Hypothalamus (tissue), 51 donors: ENCODE measurements around the gene ETDC.
A peak's percentile ranks its signal among the peaks of the same experiment; 100 is the strongest.
"Not testable (repeated sequence)": the region's sequence is repeated elsewhere in the genome, so short reads cannot be mapped to it uniquely, and the experiment has no call there.

Experiments
- DNase-seq, 51 donors: peaks; one replicate each; lab custom pipeline; 2025; lab: John Stamatoyannopoulos, UW

Gene ETDC

GRCh38 chrX:135309430-135309923, at the start of gene ETDC:
TSS of gene ETDC (plus strand) at chrX:135309480. CDS start at chrX:135309480, 0 bp downstream.
- no peak for DNase-seq

DNA sequence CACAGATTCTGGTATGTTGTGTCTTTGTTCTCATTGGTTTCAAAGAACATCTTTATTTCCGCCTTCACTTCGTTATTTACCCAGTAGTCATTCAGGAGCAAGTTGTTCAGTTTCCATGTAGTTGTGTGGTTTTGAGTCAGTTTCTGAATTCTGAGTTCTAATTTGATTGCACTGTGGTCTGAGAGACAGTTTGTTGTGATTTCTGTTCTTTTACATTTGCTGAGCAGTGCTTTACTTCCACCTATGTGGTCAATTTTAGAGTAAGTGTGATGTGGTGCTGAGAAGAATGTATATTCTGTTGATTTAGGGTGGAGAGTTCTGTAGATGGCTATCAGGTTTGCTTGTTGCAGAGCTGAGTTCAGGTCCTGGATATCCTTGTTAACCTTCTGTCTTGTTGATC, 48.3 kb upstream of the ETDC start:
- not testable (repeated sequence) for DNase-seq

DNA sequence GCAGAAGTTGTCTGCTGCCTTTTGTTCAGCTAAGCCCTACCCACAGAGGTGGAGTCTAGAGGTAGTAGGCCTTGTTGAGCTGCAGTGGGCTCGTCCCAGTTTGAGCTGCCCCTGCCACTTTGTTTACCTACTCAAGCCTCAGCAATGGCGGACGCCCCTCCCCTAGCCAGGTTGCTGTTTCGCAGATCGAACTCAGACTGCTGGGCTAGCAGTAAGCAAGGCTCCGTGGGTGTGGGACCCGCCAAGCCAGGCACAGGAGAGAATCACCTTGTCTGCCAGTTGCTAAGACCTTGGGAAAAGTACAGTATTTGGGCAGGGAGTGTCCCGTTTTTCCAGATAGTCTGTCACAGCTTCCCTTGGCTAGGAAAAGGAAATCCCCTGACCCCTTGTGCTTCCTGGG, 45.9 kb upstream of the ETDC start:
- not testable (repeated sequence) for DNase-seq

- no peak for DNase-seq
Observed at GRCh38 chrX:135264206-135264605, 45.1 kb upstream of the ETDC start.

DNA sequence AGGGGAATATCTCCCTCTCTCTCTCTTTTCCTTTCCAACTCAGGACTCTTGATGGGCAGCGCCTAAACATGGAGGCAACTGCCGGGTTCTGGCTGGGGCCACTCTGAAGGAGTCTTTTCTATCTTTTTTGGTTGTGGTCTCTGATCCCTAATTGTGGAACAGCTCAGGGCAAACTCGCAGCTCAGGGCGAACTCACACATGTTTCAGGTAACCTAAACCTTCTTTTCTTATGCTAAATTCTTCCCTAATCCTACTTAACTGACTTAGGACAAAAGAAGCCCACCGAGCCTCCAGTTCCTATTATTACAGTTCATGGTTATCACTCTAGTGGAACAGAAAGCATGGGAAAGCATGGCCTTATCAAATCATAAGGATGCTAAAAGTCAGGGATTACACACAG, 36.1 kb upstream of the ETDC start:
- DNase-seq: no peak

DNA sequence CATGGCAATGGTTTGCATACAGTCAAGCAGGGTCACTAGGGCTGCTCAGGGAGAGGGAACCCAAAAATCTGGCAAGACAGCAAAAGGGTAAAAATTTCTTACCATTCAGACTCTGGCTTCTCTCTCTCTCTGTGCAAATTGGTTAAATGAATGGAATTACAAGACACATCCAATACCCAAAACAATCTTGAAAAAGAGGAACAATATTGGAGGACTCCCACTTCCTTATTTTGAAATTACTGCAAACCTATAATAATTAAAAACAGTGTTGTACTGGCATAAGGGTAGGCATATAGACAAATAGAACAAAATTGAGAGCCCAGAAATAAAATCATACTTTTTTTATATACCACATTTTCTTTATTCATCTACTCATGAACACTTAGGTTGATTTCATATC, 33.3 kb upstream of the ETDC start:
- DNase-seq: no peak

DNA sequence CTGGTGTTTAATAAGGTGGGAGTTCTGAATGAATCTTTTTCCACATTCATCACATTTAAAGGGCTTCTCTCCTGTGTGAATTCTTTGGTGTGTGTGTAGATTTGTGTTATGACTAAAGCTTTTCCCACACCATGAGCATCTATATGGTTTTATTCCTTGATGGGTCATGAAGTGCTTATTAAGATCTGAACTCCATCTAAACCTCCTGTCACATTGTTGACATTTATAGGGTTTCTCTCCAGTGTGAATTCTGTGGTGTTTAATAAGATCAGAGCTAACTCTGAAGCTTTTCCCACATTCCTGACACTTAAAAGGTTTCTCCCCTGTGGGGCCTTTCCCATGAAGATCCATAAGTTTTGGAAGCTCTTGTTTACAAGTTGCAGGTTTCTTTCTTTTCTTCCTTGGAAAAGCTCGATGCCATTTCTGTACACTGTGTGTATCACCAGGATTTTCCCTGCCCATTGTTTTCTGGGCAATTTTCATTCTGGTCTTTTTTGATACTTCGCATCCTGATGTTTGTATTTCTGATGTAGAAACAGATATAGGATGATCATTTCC, 21.9 kb upstream of the ETDC start:
- no peak for DNase-seq

GRCh38 chrX:135295238-135295943, 13.9 kb upstream of the ETDC start:
- peak in 43 of 51 donors; percentile 0 to 49 (median 13) for DNase-seq

DNA sequence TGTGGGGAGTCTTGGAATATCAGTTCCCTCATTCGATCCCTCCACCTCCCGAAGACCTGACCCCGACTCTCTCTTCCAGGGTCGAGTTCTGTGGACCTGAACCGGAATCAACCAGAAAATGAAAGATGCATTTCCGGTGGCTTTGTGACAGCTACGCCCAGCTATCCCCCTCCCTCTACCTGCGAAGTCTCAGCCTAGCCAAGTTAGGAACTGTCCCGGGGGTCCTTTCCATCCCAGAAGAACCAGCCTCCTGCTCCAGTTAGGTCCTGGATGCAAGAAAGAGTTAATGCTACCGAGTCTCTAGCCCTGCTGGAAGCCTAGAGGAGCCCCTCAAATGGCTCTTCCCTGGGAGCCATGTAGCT, 13.4 kb upstream of the ETDC start:
- DNase-seq: peak in 3 of 51 donors; percentile 0 to 21 (median 10)

DNA sequence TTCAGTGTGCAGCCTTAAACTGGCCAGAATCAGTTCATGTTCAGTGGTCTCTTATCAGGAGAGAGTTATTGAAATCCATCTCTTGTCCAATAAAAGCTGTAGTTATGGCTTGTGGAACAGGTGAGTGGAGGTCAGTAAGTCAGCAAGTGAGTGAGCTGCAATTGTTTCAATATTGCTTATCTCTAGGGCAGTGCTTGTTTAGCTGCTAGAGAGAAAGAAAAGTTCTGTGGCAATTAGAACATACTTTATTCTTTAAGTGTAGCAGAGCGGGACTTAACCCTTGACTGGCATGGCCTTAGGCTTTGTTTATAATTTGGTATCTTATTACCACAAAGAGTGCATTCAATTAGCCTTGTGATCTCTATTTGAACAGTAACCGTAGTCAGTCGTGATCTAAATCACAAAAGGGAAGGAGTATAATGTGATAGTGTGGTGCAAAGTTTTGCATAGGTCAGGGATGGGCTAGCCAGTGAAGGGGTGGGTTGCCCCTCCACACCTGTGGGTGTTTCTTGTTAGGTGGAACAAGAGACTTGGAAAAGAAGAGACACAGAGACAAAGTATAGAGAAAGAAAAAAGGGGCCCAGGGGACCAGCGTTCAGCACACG, 6.9 kb upstream of the ETDC start:
- no peak for DNase-seq

DNA sequence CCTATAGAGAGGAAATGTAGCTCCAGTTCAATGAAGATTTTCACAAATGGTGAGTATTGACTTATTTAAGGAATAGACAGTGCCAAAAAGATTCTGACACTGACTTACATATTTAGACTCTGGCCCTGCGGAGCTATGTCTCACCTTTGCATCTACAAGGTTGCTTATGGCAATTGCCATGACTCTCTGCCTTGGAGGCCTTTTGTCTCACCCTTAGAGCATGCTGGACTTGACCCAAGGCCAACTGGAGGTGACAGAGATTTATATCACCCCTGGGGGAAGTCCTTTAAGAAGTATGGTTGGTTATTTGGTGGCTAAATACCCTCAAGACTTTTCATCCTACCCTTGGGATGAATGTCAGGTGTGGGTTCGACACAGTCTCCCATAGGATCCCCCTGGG, 4.5 kb upstream of the ETDC start:
- no peak for DNase-seq

DNA sequence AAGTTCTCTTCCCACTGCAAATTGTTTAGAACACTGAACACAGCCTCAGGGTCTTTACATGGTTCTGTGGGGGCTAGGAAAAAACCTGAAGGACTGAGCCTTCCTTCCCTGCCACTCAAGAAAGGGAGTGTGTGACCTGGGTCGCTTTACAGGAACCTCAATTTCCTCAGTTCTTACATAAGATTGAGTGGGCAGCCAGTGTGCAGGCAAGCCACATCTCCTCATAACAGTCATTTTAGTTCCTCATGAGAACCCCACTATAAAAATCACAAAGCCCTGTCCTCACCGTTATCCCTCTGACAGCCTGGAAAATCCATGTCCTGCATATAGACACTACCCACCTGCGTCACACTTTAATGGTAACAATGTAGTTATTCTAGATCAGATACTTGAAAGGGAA, 2.1 kb upstream of the ETDC start:
- DNase-seq: no peak

- DNase-seq: no peak
Observed at GRCh38 chrX:135308345-135308855, 880 bp upstream of the ETDC start.

DNA sequence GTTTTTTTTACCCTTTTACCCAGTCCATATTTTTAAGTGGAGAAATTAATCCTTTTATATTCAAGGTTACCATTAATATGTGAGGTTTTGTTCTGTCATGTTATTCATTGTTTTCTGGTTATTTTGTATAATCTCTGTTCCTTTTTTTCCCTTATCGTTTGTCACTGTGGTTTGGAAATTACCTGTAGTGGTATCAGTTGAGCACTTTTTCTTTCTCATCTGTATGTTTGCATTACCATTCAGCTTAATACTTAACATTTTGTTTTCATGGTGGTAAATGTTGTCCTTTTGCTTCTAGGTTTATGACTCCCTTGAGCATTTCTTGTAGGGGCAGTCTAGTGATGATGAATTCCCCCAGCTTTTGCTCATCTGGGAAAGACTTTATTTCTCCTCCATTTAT, 6.6 kb downstream of the ETDC start:
- DNase-seq: no peak

- no peak for DNase-seq
Observed at GRCh38 chrX:135324463-135324862, 15.2 kb downstream of the ETDC start.

- DNase-seq: not testable (repeated sequence)
Observed at GRCh38 chrX:135325036-135325818, 15.9 kb downstream of the ETDC start.

GRCh38 chrX:135327299-135327698, 18.0 kb downstream of the ETDC start:
- DNase-seq: no peak

DNA sequence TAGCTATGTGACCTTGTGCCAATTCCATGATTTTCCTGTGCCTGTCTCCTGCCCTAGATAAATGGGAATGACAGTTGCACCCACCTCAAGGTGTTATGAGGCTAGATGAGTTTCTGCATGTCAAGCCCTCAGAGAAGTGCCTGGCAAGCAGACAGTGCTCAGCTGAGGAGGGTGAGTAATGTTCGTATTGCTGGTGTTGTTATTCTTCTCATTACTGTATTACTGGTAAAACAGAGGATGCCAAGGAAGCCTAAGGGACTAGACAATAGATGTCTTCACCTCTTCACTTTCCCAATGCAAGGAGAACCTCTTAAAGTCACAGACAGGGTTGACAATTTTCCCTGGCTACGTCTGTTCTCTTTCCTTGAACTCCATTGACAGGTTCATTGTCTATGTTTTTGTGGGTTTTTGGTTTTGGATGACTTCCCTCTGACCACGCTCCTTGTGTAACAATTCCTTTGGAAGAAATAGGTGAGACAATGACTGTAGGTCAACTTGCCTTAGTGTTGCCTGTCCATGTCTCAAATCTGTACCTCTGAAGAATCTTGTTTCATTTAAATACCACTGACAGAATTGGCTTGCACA, 19.2 kb downstream of the ETDC start:
- DNase-seq: no peak

DNA sequence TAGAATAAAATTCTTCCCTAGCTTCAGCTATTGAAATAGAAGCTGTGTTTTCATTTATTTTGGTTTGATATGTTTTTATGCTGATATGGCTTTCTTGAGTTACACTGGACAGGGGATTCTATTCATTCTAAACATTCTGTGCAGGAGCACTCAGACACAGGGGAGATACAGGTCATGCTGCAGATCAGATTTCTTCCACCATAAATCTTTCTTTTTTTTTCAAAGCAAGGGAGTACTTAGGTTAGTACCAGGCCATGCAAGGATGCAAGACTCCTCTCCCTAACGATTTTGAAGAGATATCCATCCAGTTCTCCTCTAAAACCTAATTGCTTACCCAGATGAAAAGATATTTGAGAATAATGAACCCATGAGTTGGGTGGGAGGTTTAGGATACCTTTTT, 21.4 kb downstream of the ETDC start:
- DNase-seq: no peak

GRCh38 chrX:135331525-135331924, 22.2 kb downstream of the ETDC start:
- DNase-seq: no peak

GRCh38 chrX:135340831-135341230, 31.6 kb downstream of the ETDC start:
- no peak for DNase-seq
